Dedifferentiated amniotic fluid mesenchymal stem cell (primary cell): ENCODE measurements around the gene TFPI2.

ENCODE experiments used
- DNase-seq: peaks from one replicate; pipeline ENCODE4 v3.0.0-alpha.2; 2016; ENCODE audit errors: extremely low spot score

TFPI2 gene

GRCh38 chr7:93910076-93910994 is 19.8 kb upstream of the TFPI2 start:
- DNase-seq: no peak

DNA sequence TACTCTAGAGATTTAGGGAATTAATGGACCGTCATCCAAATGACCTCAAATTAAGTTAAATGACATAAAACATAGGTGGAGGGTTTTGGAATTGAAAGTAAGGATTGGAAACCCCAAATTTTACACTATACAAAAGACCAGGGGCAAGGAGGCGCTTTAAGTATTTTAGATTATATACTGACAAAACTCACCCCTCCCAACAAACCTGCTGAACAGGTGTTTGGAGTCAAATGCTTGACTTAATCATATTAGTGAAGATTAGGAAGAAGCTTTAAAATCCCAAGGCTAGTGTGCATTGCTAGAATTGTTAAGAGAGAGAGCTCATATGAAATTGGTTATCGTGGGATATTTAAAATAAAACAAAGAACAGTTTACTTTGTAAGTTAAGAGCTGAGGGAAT is 15.7 kb upstream of the TFPI2 start, which contains the start of gene GNGT1:
TSS of gene GNGT1 (plus strand) at position 301 of the 400 bp plus-strand sequence. CDS start 180 bp downstream, outside the sequence.
- DNase-seq: no peak

- no peak for DNase-seq
Measured at GRCh38 chr7:93902777-93903423, 12.3 kb upstream of the TFPI2 start.

DNA sequence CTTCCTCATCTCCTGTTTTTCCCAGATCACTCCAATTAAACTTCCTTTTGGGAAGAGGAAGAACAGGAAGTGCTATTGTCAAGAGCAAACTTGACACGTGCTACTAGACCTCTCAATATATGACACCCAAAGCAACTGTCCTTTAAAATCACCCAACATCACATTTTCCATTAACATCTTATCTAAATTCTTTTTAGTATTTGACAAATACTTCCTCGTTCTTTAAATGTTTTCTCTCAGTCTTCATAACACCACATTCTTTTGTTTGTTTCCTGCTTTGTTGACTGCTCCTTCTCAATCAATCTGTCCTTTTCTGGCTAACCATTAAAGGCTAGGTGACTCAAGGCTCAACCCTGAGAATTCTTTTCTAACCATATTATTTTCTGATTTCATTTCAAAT is 7.1 kb upstream of the TFPI2 start:
- no peak for DNase-seq

- DNase-seq: no peak
Measured at GRCh38 chr7:93895859-93896600, 5.5 kb upstream of the TFPI2 start.

- DNase-seq: no peak
Measured at GRCh38 chr7:93894966-93895640, 4.5 kb upstream of the TFPI2 start.

- no peak for DNase-seq
Measured at GRCh38 chr7:93894426-93894825, 3.9 kb upstream of the TFPI2 start.

DNA sequence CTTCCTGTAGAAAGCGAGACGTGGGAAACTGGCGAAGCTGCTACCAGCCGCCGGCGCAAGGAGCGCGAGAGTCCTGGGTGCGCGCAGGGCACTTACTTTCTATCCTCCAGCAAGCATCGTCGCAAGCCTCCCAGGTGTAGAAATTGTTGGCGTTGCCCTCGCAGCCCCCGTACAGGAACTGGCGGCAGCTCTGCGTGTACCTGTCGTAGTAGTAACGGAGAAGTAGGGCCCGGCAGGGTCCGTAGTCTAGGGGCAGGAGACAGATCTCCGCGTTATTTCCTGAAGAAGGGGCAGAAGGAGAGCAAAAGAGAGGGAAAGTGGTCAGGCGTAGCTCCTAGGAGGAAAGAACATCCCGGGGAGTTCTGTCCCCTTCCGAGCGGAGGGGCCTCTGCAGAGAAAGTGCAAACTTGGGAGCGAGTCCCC is 501 bp downstream of the TFPI2 start:
- DNase-seq: no peak

DNA sequence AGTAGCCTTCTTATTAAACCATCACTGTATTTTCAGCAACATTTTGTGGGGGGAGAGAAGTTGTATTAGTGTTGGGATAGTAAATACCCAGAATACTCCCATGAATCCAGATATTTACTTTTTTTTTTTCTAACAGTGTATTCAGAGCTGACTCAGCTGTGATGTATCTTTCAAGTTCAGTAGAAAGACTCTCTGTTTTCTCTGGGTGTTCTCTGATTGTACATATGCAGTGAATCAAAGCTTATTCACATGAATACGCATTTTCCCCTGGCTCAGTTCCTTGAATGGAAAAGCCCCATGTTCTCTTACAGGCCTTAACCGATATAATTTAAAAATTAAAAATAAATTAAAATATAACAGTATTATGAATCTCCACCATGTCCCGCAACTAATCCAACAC is 1.3 kb downstream of the TFPI2 start:
- DNase-seq: no peak

DNA sequence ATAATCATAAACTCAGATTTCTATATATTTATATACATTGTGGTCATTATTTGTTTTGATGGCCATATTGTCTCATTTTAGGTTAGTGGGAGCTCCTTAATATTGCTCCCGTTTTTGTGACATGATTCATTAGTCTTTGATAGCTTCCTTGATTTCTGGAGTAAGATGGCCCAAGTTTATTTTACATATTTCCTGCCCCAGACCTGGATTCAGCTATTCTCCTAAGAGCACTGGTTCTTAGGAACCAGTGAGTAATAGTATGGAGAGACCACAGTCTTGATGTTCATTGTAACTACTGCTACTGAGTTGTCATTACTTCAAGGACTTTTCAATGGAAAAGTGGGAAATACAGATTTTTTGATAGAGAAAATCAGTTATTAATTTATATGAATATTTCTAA is 6.0 kb downstream of the TFPI2 start:
- DNase-seq: no peak

GRCh38 chr7:93883917-93884345 is 6.6 kb downstream of the TFPI2 start:
- no peak for DNase-seq

- DNase-seq: no peak
Measured at GRCh38 chr7:93883078-93883916, 7.3 kb downstream of the TFPI2 start.

GRCh38 chr7:93882468-93882867 is 8.1 kb downstream of the TFPI2 start:
- DNase-seq: no peak

DNA sequence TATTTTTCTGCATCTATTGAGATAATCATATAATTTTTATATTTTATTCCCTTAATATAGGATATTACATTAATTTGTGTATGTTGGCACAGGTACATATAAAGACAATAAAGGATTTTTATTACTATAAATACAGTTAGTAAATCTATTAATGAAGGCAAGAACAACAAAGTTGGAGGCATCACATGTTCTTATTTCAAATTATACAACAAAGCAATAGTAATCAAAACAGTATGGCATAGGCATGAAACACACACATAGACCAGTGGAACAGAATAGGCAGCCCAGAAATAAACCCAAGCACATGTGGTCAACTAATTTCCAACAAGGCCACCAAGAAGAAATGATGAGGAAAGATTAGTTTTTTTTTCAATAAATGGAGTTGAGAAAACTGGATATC is 11.2 kb downstream of the TFPI2 start:
- no peak for DNase-seq

DNA sequence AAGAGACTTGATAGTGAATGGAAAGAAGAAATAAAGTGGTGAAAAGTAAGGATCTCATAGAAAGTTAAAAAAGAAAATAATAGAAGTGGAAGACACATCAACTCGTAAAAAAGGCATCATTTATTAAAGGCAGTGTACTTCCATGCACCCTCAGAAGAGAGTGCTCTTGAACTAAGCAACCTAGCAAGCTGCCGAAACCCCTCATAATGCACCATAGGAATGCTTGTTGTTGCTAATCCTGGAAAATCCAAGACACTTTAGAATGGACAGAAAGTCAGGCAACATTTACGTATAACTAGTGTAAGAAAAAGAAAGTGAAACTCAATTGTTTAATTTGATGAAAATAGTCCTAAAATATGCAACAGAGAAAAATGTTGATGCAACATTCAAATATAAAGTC is 12.8 kb downstream of the TFPI2 start:
- DNase-seq: no peak

DNA sequence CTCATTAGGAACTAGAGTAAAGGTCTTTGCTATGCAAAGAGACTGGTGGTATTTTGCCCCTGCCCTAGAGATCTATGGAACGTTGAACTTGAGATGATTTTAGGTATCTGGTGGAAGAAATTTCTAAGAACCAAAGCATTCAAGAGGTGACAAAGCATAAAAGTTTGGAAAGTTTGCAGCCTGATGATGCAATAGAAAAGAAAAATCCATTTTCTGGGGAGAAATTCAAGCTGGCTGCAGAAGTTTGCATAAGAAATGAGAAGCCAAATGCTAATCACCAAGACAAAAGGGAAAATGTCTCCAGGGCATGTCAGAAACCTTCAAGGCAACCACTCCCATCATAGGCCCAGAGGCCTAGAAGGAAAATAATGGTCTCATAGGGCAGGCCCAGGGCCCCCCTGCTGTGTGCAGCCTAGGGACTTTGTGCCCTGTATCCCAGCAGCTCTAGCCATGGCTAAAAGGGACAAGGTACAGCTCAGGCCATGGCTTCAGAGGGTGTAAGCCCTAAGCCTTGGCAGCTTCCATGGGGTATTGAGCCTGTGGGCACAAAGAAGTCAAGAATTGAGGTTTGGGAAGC is 16.5 kb downstream of the TFPI2 start:
- DNase-seq: peak; percentile 33

DNA sequence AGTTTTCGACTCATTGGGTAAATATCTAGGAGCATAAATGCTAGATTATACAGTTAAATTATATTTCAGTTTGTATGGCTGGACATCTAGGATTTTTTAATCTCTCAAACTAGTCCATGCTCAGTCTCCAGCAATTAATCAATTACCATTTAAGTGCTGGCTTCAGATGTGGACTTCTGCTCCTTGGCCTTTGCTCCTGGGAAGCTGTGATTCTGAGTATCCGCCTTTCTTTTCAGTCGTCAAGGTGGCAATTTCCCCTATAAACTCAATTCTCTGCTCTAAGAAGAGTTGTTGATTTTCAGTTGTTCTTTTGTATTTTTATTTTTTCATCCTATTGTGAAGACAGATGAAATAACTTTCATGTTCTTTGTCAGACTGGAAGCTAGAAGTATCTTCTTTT is 23.7 kb downstream of the TFPI2 start:
- no peak for DNase-seq

GRCh38 chr7:93862651-93863050 is 27.9 kb downstream of the TFPI2 start:
- DNase-seq: no peak

DNA sequence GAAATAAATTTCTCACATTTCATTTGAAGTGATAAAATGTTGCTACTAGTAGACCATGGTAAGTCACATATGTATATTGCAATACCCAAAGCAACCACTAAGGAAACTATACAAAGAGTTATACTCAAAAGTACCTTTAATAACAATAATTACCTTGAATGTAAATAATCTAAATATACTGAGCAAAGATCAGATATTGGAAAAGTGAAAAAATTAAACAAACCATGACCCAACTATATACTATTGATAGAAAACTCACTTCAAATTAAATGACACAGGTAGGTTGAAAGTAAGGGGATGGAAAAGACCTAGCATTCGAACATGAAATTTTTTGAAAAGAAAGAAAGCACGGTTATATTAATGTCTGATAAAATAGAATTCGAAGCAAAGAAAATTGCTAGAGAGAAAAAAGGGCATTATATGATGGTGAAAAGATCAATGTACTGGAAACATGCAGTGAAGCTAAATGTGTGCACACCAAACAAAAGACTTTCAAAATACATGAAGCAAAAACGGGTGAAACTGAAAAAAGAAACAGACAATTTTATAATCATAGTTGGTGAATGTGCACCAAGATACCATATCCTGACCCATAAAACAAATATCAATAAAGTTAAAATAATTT is 29.1 kb downstream of the TFPI2 start:
- DNase-seq: no peak

DNA sequence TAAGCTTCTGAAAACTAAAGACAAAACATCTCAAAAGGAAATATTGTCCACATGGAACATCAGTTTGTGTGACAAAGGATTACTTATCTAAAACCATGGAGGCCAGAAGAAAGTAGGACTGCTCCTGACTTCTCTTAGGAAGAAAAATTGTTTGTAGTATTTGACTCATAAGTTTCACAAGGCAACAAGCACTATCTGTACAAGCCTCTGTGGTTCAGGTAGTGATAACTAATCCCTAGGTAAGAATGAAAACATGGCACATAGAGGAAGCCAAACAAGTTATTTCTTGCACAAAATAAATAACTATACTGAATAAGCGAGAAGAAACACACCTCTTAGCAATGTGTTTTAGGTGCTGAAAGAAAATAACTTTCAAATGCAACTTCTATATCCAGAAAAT is 30.3 kb downstream of the TFPI2 start:
- DNase-seq: no peak
